AG08396 (cell line): ENCODE data around the gene PPP4R4.

Source experiments
- DNase-seq: peaks from one replicate; pipeline ENCODE4 v3.0.0; 2012; ENCODE audit warnings: low spot score, mixed read lengths

Gene PPP4R4, protein sequence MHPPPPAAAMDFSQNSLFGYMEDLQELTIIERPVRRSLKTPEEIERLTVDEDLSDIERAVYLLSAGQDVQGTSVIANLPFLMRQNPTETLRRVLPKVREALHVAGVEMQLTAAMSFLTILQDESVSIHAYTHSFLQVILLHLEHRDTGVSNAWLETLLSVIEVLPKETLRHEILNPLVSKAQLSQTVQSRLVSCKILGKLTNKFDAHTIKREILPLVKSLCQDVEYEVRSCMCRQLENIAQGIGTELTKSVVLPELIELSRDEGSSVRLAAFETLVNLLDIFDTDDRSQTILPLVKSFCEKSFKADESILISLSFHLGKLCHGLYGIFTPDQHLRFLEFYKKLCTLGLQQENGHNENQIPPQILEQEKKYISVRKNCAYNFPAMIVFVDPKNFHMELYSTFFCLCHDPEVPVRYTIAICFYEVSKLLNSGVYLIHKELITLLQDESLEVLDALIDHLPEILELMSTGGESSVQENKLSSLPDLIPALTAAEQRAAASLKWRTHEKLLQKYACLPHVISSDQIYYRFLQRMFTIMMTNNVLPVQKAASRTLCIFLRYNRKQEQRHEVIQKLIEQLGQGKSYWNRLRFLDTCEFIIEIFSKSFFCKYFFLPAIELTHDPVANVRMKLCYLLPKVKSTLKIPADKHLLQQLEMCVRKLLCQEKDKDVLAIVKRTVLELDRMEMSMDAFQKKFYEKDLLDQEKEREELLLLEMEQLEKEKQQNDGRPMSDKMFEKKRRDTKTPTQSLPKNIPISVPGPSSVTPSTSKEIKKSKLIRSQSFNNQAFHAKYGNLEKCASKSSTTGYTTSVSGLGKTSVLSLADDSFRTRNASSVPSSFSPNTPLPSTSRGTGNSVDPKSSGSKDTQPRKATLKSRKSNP

DNA sequence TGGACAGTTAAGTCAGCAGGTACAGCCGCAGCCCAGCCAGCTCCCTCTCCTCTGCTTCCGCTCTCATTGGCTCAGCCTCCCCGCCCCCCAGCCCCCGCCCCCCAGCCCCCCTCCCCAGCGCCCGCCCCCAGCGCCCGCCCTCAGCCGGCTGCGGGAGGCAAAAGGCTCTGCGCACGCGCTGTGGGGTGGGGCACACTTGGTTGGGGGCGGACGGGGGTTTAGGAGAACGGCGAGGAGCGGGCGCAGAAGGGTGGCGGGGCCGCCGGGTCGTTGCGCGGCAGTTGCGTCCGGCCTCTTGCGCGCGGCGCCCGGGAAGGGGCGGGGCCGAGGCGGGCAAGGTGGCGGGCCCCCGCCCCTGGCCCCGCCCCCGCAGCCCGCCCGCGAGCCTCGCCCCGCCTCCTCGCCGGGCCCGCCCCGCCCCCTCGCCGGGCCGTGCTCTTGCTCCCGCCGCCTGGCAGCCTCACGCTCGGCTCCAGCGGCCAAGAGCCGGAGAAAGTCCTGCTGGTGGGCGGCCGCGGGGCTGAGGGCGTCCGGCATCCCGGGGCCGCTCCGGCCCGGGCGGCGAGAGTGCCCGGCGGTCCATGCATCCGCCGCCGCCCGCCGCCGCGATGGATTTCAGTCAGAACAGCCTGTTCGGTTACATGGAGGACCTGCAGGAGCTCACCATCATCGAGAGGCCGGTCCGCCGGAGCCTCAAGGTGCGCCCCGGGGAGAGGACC is at the start of gene PPP4R4:
Gene PPP4R4, plus strand, starts transcription at position 438 of the 719 bp plus-strand sequence. Its CDS starts 144 bp downstream, at position 582.
- DNase-seq, result peak; percentile 95

DNA sequence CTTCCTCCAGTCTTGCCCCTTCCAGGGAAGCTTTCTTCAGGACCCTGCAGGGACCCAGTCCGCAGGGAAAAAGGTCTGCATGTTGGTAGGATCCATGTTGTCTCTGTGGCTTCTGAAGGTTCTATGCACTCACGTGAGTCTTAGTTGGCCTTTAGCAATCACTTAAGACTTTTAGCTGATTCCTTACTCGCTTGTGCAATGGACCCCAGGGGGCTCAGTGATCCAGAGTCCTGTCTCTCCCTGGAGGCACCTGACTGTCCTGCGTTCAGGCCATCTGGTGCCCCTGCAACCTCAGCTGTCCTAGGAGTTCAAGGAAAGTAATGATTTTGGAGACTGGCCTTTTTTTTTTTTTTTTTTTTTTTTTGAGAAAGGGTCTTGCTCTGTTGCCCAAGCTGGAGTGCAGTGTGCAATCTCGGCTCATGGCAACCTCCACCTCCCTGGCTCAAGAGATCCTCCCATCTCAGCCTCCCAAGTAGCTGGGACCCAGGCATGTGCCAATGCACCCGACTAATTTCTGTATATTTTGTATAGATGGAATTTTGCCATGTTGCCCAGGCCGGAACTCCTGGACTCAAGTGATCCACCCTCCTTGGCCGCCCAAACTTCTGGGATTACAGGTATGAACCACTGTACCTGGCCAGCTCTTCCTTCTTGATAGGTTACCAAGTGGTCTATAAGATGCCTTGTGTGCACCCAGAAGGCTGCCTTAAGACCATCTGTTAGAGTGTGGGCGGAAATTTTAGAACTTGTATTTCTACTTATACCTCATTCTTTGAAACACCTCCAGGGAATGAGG is 49.3 kb upstream of the PPP4R4 start:
- no peak for DNase-seq

DNA sequence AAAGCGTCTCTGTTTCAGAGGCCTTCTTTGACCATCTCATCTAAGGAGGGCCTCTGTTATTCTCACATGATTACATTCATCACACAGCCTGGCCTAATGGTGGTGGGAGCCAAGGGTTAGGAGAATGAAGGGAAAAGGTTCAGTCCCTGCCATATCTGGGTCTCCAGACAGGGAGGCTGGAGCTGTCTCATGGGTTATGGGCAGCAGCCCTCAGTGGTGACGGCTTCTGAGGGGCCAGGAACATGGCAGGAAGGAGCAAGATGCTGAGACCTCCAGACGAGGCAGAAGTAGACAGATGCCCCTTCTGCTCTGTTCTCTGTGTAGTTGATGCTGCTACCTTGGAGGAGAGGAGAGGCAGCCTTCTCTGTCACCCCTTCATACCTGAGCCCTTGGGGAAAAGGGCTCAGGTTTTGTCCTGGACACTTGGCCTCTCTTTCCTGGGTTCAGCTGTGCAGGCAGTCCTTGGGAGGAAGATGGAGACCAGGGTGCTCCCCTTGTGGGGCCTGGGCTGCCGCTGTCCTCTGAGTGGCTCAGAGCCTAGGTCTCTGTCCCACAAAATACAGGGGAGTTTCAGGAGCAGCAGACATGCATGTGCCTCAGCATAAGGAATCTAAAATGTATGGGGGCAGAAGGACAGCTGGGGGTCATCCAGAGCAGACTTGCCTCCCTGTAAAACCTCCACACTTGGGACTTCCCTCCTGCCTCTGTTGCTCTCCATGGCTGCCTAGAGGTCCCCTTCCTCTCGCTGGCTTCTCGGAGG is 48.3 kb upstream of the PPP4R4 start:
- no peak for DNase-seq

DNA sequence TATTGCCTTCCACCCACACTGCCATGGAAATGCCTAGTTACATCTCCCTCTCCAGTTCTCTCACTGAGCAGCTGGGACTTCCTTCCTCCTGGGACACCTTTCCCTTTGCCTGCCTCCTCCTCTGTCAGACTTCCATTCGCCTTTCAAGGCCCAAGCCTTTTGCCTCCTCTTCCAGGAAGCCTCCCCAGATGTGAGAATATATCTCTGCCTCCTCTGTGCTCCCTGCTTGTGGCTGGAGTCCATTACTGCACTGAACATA is 47.8 kb upstream of the PPP4R4 start:
- no peak for DNase-seq

DNA sequence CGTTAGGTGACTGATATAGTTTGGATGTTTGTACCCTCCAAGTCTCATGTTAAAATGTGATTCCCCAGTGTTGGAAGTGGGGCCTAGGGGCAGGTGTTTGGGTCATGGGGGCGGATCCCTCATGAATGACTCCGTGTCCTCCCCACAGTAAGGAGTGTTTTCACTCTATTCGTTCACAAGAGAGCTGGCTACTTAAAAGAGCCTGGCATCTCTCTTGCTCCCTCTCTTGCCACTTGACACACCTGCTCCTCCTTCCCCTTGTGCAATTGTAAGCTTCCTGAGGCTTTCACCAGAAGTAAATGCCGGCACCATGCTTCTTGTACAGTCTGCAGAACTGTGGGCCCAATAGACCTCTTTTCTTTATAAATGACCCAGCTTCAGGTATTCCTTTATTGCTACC is 47.3 kb upstream of the PPP4R4 start:
- DNase-seq, result no peak

DNA sequence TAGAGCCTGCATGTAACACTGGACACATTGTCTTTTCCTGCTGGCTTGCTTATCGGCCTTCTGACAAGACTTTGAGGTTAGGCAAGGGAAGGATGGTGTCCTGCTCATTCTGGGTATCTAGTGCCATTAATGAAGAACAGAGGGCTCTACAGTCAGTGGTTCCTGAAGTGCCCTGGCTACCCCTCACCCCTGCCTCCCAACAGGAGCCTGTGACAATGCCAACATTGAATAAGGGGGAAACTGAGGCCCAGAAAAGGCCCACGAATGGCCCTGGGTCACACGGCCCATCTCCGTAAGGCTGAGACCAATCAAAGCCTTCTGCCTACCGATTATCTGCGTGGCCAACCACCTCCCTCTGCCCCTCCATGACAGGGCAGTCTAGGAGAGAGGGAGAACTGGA is 46.8 kb upstream of the PPP4R4 start:
- DNase-seq, result no peak

DNA sequence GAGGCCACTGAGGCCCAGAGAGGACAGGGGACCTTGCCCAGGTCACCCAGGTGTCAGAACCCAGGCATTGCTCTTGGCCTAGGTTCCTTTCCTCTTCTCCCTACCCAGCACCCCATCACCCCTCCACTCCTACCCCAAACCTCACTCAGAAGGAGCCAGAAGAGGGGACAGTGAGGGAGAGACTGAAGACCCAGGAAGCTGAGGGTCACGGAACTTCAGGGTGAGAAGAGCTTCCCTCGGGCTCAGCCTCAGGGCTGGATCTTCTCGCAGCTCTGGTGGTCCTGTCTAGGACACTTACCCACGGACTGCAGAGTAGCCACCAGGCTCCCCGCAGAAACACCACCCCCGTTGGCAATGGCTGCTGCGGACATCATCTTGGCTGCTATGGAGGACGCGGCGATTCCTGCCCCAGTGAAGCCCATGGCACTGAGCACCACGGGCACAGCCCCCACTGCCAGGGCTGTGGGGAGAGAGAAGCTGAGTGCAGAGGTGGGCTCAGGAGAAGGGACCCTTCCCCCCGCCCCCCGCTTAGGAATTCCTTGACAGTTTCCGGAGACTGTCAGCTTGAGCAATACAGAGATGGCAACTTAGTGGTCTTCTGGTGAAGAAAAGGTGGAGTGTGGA is 45.8 kb upstream of the PPP4R4 start:
- DNase-seq, result no peak

DNA sequence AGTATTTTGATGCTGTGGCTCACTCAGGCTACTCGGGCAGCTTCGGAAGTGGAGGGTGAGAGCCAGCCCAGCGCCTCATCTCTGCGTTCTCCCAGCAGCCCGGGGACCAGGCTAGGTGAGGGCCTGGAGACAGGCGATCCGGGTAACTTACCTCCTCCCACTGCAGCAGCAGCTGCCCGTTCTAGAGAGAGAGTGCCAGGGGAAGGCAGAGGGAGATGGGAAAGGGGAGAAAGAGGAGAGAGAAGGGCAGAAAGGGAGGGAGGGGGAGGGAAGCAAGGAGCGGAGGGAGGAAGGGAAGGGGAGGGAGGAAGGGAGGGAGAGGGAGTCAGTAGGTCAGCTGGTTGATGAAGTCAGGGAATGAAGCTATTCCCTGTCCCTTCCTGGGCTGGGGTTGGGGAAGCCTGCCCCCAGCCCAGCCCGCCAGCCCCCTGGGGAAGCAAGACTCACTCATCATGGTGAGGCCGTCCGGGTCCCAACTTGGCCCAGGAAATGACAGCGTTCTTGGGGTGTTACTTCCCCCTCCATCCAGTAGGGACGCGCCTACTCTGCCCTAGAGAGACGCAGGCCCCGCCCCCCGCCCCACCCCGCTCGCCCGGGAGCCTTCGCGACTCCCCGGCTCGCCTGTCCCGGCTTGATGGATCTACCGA is 44.9 kb upstream of the PPP4R4 start, which contains the start of gene IFI27L2:
Gene IFI27L2, minus strand, starts transcription at position 494 of the 647 bp plus-strand sequence. Its CDS starts 40 bp downstream, at position 454.
- peak; percentile 89 for DNase-seq

DNA sequence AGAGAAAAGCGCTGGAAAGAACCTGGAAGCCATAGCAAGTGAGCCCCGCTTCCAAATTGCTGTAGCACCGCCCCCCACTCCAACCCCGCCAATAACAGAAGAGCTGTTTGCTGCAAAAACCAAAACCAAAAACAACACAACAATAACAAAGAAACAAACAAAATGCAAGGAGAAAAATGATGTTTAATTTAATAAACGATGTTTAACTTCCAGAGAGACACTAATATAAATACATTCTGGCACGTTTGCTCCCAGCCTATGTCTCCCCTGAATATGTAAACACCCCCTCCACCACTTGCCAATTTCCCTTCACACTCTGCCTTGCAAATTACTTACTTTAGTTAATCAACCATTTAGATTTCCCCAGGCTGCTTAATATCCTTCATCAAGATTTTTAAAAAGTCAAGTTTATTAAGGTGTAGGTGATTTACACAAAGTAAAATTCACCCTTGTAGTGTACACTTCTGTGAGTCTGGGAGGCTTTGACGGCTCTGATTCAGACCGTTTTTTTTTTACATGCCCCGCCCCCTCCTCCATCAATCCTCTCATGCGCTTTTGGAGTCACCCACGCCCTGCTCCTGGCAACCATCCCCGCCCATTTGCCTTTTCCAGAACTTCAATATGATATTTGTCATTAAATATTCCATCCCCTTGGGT is 44.2 kb upstream of the PPP4R4 start:
- peak; percentile 53 for DNase-seq

DNA sequence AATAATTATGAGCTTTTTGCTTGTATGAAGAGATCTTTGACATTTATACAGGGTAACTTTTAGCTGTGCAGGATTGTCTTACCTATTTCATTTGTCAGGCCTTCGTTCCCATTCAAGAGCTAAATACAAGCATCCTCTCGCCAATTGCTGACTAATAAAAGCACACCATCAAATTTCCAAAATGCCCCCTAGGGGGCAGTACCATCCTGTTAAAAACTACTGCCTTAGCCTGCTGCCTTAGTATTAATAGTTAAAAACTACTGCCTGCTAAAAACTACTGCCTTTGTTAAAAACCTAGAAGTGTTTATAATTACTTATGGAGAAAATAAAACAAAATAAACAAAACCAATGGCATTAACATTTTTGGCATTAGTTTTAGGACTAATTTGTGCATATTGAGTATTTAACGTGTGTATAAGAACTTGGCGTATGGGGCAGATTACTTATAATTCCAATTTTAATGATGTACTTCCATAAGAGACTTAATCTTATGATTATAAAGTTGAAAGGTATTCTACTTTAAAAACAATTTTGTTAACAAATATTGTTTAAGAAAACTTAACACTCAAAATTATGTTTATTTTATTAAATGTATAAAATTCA is 41.7 kb upstream of the PPP4R4 start:
- peak; percentile 49 for DNase-seq

DNA sequence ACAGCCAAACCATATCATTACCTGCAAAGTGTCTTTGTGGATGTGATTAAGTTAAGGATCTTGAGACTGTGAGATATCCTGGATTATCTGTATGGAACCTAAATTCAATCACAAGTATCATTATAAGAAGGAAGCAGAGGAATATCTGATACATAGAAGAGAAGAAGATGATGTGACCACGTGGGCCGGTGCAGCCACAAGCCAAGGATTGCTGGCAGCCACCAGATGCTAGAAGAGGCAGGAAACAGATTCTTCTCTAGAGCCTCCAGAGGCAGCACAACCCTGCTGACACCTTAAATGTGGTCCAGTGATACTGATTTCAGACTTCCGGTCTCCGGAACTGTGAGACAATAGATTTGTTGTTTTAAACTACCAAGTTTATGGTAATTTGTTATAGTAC is 38.6 kb upstream of the PPP4R4 start:
- DNase-seq, result no peak

DNA sequence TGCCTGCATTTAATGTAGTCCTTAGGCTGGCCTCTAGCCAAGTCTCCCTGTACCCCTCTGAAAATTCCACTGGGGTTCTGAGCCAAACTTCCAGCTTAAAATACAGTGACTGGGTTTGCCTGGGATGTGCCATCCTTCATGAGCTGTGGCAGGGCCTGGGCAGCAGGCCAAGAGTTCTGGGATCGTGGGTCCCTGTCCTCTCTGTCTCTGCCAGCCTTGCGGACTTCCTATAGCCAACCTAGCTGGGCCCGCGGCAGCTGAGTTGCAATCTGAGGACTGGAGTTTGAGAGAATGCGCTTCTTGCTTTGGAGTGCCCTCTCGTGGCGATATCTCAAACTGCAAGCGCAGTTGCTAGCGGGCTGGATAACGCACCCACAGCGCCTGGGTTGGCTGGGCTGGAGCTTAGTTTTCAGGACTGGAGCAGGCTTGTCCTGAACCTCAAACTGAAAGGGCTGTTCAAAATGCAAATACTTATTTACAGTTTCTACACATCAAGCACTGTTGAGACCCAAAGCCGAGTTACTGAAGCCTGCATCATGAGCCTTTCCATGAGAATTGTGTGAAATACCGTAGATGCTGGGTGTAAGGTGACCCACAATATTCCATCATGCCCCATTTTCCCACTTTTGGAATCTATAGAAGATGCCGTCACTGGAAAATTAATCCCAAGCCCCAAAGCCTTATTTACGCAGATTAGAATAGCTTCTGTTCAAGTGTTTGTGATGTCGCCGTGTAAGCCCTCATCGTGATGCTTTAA is 37.4 kb upstream of the PPP4R4 start:
- DNase-seq, result peak; percentile 84

DNA sequence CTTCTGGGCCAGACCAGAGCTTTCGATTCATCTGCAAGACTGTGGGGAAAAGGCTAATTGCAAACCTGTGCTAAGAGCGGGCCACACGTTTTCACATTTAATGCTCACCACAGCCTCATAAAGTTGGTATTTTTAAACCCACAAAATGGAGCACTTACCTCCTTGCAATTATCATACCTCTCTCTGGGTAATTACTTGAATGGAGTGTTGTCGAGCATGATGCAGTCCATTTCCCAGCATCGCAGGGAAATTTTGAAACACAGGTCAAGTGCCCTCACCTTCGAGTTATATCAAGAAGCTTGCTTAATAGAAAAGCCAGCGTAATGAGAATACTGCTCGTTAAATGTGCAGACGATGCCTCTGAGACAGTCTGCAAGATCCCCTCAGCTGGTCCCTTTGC is 35.9 kb upstream of the PPP4R4 start:
- no peak for DNase-seq

DNA sequence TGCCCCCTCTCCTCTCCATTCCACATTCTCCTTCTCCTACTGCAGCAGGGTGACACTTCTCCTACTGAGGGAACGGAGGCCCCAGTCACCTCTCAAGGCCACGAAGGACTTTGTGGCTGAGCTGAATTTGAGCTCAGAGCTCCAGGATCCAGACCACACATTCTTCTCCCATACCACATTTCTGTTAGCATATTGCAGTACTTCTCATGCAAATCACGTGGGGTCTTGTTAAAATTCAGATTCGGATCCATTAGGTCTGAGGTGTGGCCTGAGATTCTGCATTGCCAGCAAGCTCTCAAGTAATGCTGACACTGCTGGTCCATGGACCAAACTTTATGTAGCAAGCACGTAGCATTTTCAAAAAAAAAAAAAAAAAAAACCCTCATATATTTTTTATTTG is 35.1 kb upstream of the PPP4R4 start:
- DNase-seq, result no peak

DNA sequence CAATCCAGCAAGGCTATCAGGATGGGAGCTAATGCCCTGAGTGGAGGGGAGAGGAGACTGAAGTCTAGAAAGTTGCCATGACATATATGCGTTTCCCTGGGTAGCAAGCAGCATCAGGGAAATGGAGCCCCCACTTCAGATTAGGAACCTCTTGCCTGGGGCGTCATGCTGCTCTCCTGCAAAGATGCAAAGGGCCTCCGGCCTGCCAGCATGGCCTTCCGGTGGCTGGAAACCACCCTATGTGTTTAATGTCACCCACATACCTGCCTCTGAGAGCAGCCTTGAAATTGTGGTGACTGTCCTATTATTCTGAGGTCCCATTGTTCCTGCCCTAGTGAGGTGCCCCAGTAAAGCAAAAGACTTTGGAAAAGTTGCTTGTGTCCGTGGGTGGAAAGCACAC is 34.7 kb upstream of the PPP4R4 start:
- no peak for DNase-seq

DNA sequence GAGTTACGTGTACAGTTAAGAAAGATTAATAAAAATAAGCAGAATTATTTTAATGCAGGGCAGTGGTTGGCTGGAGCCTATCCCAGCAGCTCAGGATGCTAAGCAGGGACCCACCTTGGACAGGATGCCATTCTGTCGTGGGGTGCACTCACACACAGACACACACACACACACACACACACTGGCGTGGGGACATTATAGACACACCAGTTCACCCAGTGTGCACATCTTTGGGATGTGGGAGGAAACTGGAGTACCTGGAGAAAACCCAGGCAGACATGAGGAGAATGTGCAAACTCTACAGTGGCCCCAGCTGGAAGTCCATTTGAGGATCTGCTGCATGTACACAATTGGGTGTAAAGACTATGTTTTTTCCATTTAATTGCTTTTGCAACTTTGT is 31.9 kb upstream of the PPP4R4 start:
- no peak for DNase-seq

DNA sequence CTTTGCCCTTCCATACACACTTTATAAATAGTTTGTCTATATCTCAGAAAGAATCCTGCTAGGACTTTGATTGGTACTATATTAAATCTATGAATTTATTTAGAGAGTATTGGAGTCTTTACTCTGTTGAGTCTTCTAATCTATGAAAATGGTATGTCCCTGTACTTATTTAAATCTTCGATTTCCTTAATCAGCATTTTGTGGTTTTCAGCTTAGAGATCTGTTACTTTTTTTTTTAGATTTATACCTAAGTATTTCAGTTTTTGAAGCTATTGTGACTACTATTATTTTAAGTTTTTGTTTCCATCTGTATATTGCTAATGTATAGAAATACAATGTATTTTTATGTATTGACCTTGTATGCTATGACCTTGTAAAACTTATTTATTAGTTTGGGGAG is 31.3 kb upstream of the PPP4R4 start:
- DNase-seq, result no peak

DNA sequence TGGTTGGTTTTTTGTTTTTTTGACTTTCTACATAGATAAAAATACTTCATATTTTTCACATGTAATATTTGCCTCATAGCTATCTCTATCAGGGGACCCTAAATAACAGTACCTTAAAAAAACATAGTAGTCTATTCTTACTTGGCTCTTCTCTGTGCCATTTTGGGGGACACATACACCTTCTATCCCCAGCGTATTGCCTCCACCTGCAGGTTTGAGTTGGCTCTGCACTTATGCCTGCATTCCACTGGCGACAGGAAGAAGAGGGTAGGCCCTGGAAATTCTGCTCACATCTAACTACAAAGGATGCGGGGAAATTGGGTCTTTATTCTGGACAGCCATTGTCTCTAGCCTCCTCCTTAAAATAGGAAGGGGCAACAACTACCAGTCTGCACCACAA is 30.9 kb upstream of the PPP4R4 start:
- DNase-seq, result no peak
